Suppressor macrophage treated with lipopolysaccharide for 1 hour (primary cell): Measurements from ENCODE around the gene RNF126.
"Not testable (repeated sequence)": the region's sequence is repeated elsewhere in the genome, so short reads cannot be mapped to it uniquely, and the experiment has no call there.

Experiments
- DNase-seq, 3 donors: peaks; one replicate each; pipeline ENCODE4 v3.0.0-alpha.2; 2020 to 2022

RNF126 gene

GRCh38 chr19:685454-685931, 22.5 kb upstream of the RNF126 start:
- DNase-seq = no peak

- DNase-seq = no peak
Measured at GRCh38 chr19:682678-683320, 19.8 kb upstream of the RNF126 start.

GRCh38 chr19:681029-682019, 18.3 kb upstream of the RNF126 start:
- peak in 2 of 3 donors; percentile 98 to 99 for DNase-seq

GRCh38 chr19:680287-681028, 17.4 kb upstream of the RNF126 start:
- DNase-seq = peak; percentile 98 to 100 (median 100)

- peak; percentile 84 to 91 (median 90) for DNase-seq
Measured at GRCh38 chr19:679418-680286, 16.6 kb upstream of the RNF126 start.

GRCh38 chr19:678791-679388, 15.9 kb upstream of the RNF126 start:
- no peak for DNase-seq

GRCh38 chr19:677601-678436, 14.8 kb upstream of the RNF126 start:
- DNase-seq = no peak

- DNase-seq = peak in 2 of 3 donors; percentile 32 to 49
Measured at GRCh38 chr19:677201-677600, 14.2 kb upstream of the RNF126 start.

GRCh38 chr19:676339-677105, 13.5 kb upstream of the RNF126 start, which contains the start of gene FSTL3:
Gene FSTL3 (plus strand): TSS chr19:676392. CDS start chr19:676424, 32 bp downstream.
- DNase-seq = peak; percentile 21 to 70 (median 42)

- DNase-seq = no peak
Measured at GRCh38 chr19:676007-676338, 13.0 kb upstream of the RNF126 start.

- DNase-seq = no peak
Measured at GRCh38 chr19:674282-675151, 11.5 kb upstream of the RNF126 start.

- no peak for DNase-seq
Measured at GRCh38 chr19:670609-671075, 7.6 kb upstream of the RNF126 start.

GRCh38 chr19:668675-669434, 5.8 kb upstream of the RNF126 start:
- DNase-seq = not testable (repeated sequence)

- DNase-seq = not testable (repeated sequence)
Measured at GRCh38 chr19:666985-667573, 4.1 kb upstream of the RNF126 start.

- peak; percentile 83 to 88 (median 88) for DNase-seq
Measured at GRCh38 chr19:664913-665443, 2.0 kb upstream of the RNF126 start.

- no peak for DNase-seq
Measured at GRCh38 chr19:663682-664117, 686 bp upstream of the RNF126 start.
